ENCODE results near the gene LRWD1. TPM values are rescaled to one million over a fixed set of nuclear protein-coding genes. Genes with fewer than 3 reads are reported as not detected.

LRWD1 gene
- total and polyA plus RNA-seq, 2 of the 4 experiments (the other 2 are of a cell fraction), result 20.3 to 27.2 TPM

DNA sequence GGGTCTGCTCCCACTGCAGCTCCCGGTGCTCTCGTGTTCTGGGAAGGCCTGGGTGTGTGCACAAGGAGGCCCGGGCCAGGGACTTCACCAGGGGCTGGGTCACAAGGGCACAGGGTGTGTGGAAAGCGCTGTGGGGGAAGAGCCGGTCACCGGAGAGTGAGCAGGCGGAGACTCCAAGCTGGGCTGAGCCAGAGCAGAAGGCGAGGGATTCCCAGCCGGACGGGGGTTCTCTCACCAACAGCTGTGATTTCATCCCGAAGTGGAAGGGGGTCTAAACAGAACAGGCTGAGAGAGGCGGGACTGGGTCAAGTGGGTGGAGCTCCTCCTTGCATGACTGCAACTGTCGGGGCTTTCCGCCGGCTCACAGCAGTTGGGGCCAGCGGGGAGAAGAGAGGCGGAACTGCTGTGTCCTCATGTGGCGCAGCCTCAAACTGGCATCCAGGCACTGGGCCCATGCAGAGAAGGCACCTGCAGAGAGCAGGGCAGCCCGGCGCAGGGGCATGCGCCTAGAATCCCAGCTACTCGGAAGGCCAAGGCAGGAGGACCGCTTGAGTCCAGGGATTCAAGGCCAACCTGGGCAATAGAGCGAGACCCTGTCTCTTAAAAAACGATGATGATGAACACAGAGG is 39.0 kb upstream of the LRWD1 start:
- peaks cover 38% of the 10 kb centered on the region for H3K36me3 ChIP-seq (ENCODE audit: control insufficient read depth, insufficient read depth, low read length)
- no peak overlapping the region for H3K14ac ChIP-seq (replicated peaks; ENCODE audit: low read depth, low read length)
- no peak overlapping the region for H3K4me2 ChIP-seq (ENCODE audit: low read depth, low read length)
- no peak overlapping the region for H4K5ac ChIP-seq (ENCODE audit: low read depth, low read length)
- H4K91ac ChIP-seq (ENCODE audit: insufficient read depth, low read depth, low read length), result no peak overlapping the region
- H2AFZ ChIP-seq (replicated peaks; ENCODE audit: low read length, poor library complexity), result no peak overlapping the region
- no peak overlapping the region for H2AK9ac ChIP-seq (replicated peaks; ENCODE audit: low read depth, low read length, poor library complexity)
- ATAC-seq (ENCODE audit: low read depth) (no peak), DNase-seq (no peak)
- H3K27ac ChIP-seq (ENCODE audit: insufficient read depth, low read length), result no peak overlapping the region
- no peaks in the 10 kb centered on the region for H3K27me3 ChIP-seq (ENCODE audit: control insufficient read depth, insufficient read depth, low read length)
- peaks cover 7 to 11% of the 10 kb centered on the region in 2 experiments; a peak in 3 of 4 replicates for H3K79me1 ChIP-seq (ENCODE audit: low read depth in 1 of 2, low read length in 2 of 2)
- H2BK5ac ChIP-seq (ENCODE audit: low read depth, low read length, poor library complexity, severe bottlenecking), result no peak overlapping the region
- H2AK5ac ChIP-seq (ENCODE audit: low read depth, low read length), result no peak overlapping the region
- no TSS peak for BruUV-seq (replicated peaks)
- no peaks in the 10 kb centered on the region for H3K9me3 ChIP-seq (ENCODE audit: control insufficient read depth, insufficient read depth, low read length)
- ChIA-PET CTCF (no interaction called here), POLR2A (ENCODE audit: unreplicated experiment) (no interaction called here)
- no peak overlapping the region for H2BK15ac ChIP-seq (ENCODE audit: low read depth, low read length)
- no peak overlapping the region for H3K9ac ChIP-seq (ENCODE audit: low read depth, low read length)
- no peaks in the 10 kb centered on the region for H3K9me1 ChIP-seq (ENCODE audit: insufficient read depth, low read length)
- intact Hi-C loops (cut with micrococcal nuclease), result no loop called here
- H2BK20ac ChIP-seq (ENCODE audit: low read depth, low read length), result no peak overlapping the region
- no peak overlapping the region for H3K4me3 ChIP-seq (ENCODE audit: insufficient read depth, low read depth, low read length)
- dilution Hi-C loops (cut with HindIII; ENCODE audit: low sequenced_read_pairs, unreplicated experiment), result no loop called here
- H3K18ac ChIP-seq (ENCODE audit: low read depth, low read length), result no peak overlapping the region
- H4K8ac ChIP-seq (ENCODE audit: low read depth in 2 of 2, low read length in 2 of 2), result no peak overlapping the region
- 87% methylated on average over 17 of the region's 25 CpGs; no CpG with 5 or more reads in 1 of the 2 experiments for WGBS, 2 experiments (ENCODE audit: extremely low coverage in 2 of 2, insufficient read length in 1 of 2)
- H3K56ac ChIP-seq (ENCODE audit: extremely low read depth, insufficient read depth, low read length), result no peak overlapping the region
- H3K4me1 ChIP-seq (ENCODE audit: control insufficient read depth, insufficient read depth, low read length), result no peaks in the 10 kb centered on the region
- in situ Hi-C loops (cut with MboI; ENCODE audit: low sequenced_read_pairs), result no loop called here
- no peaks in the 10 kb centered on the region; the same call in 1 of the 2 replicates for H4K20me1 ChIP-seq (ENCODE audit: insufficient read depth, low read length)
- H3K4ac ChIP-seq (ENCODE audit: low read depth, low read length), result no peak overlapping the region
- no peak overlapping the region for H3K23ac ChIP-seq (ENCODE audit: low read depth, low read length)
- no peak for TF ChIP-seq FOS (IDR thresholded peaks at IDR 0.05; ENCODE audit: low read depth, low read length)
- TF ChIP-seq POLR2A (IDR thresholded peaks at IDR 0.05; ENCODE audit: low read depth, low read length), result no peak
- TF ChIP-seq, protein P1, sequence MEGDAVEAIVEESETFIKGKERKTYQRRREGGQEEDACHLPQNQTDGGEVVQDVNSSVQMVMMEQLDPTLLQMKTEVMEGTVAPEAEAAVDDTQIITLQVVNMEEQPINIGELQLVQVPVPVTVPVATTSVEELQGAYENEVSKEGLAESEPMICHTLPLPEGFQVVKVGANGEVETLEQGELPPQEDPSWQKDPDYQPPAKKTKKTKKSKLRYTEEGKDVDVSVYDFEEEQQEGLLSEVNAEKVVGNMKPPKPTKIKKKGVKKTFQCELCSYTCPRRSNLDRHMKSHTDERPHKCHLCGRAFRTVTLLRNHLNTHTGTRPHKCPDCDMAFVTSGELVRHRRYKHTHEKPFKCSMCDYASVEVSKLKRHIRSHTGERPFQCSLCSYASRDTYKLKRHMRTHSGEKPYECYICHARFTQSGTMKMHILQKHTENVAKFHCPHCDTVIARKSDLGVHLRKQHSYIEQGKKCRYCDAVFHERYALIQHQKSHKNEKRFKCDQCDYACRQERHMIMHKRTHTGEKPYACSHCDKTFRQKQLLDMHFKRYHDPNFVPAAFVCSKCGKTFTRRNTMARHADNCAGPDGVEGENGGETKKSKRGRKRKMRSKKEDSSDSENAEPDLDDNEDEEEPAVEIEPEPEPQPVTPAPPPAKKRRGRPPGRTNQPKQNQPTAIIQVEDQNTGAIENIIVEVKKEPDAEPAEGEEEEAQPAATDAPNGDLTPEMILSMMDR (conservative IDR thresholded peaks at IDR 0.05; ENCODE audit: low read depth, low read length), result no peak
- TF ChIP-seq RFX5 (IDR thresholded peaks at IDR 0.05; ENCODE audit: low read depth, low read length), result no peak
- TF ChIP-seq USF2 (IDR thresholded peaks at IDR 0.05; ENCODE audit: low read depth, low read length), result no peak
- no peak for TF ChIP-seq CEBPB (IDR thresholded peaks at IDR 0.05; ENCODE audit: low read depth, low read length)
- TF ChIP-seq MXI1 (IDR thresholded peaks at IDR 0.05; ENCODE audit: borderline replicate concordance, low read depth, low read length), result no peak
- TF ChIP-seq SMC3 (IDR thresholded peaks at IDR 0.05; ENCODE audit: low read depth, low read length), result no peak
- TF ChIP-seq BHLHE40 (IDR thresholded peaks at IDR 0.05; ENCODE audit: low read depth, low read length), result no peak
- TF ChIP-seq MAZ (IDR thresholded peaks at IDR 0.05; ENCODE audit: borderline replicate concordance, low read depth, low read length), result no peak
- TF ChIP-seq MAFK (IDR thresholded peaks at IDR 0.05; ENCODE audit: low read depth, low read length), result no peak
- TF ChIP-seq CHD1 (IDR thresholded peaks at IDR 0.05; ENCODE audit: low read depth, low read length), result no peak
- no peak for TF ChIP-seq RCOR1 (IDR thresholded peaks at IDR 0.05; ENCODE audit: insufficient replicate concordance, low read length)
- no peak for TF ChIP-seq ELK1 (IDR thresholded peaks at IDR 0.05; ENCODE audit: borderline replicate concordance, low read depth, low read length)
- no peak for TF ChIP-seq RAD21 (IDR thresholded peaks at IDR 0.05; ENCODE audit: low read length)
- TF ChIP-seq NFE2L2 (IDR thresholded peaks at IDR 0.05; ENCODE audit: low read depth, low read length), result no peak
- no peak overlapping the region for H2BK120ac ChIP-seq (ENCODE audit: low read depth, low read length)

Measured in IMR-90 (cell line).